ENCODE data around the gene IDH1.

DNA sequence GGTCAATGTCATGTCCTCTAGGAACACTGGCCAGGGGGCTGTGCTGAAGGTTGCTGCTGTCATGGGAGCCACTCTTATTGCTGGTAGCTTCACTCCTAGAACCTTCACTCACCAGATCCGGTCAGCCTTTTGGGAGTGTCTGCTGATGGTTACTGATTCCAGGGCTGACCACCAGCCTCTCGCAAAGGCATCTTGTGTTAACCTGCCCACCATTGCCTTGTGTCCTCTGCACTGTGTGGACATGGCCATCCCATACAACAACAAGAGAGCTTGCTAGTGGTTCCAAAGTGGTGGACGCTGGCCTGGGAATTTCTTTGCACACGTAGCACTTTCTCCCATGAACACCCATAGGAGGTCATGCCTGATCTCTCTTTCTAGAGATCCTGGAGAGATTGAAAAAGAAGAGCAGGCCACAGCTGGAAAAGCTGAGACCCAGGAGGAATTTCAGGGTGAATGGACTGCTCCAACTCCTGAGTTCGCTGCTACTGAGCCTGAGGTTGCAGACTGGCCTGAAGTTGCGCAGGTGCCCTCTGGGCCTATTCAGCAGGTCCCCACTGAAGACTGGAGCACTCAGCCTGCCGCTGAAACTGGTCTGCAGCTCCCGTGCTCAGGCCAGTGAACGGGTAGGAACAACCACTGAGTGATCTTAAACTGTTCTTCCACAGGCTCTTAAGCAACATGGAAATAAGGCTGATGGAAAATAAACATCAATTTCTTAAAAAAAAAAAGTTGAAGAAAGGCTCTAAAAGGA lies 46.4 kb downstream of the IDH1 start:
- TF ChIP-seq, protein P1, sequence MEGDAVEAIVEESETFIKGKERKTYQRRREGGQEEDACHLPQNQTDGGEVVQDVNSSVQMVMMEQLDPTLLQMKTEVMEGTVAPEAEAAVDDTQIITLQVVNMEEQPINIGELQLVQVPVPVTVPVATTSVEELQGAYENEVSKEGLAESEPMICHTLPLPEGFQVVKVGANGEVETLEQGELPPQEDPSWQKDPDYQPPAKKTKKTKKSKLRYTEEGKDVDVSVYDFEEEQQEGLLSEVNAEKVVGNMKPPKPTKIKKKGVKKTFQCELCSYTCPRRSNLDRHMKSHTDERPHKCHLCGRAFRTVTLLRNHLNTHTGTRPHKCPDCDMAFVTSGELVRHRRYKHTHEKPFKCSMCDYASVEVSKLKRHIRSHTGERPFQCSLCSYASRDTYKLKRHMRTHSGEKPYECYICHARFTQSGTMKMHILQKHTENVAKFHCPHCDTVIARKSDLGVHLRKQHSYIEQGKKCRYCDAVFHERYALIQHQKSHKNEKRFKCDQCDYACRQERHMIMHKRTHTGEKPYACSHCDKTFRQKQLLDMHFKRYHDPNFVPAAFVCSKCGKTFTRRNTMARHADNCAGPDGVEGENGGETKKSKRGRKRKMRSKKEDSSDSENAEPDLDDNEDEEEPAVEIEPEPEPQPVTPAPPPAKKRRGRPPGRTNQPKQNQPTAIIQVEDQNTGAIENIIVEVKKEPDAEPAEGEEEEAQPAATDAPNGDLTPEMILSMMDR (IDR thresholded peaks at IDR 0.05) = no peak
- TF ChIP-seq POLR2A (IDR thresholded peaks at IDR 0.05) = no peak

Data from body of pancreas (tissue), 4 donors.